ENCODE data around the gene FOXRED2. TPM values are rescaled to one million over a fixed set of nuclear protein-coding genes. Genes with fewer than 3 reads are reported as not detected.

Gene FOXRED2
- total RNA-seq, 2 donors from 2014 or later = 3.7 to 5.7 TPM

DNA sequence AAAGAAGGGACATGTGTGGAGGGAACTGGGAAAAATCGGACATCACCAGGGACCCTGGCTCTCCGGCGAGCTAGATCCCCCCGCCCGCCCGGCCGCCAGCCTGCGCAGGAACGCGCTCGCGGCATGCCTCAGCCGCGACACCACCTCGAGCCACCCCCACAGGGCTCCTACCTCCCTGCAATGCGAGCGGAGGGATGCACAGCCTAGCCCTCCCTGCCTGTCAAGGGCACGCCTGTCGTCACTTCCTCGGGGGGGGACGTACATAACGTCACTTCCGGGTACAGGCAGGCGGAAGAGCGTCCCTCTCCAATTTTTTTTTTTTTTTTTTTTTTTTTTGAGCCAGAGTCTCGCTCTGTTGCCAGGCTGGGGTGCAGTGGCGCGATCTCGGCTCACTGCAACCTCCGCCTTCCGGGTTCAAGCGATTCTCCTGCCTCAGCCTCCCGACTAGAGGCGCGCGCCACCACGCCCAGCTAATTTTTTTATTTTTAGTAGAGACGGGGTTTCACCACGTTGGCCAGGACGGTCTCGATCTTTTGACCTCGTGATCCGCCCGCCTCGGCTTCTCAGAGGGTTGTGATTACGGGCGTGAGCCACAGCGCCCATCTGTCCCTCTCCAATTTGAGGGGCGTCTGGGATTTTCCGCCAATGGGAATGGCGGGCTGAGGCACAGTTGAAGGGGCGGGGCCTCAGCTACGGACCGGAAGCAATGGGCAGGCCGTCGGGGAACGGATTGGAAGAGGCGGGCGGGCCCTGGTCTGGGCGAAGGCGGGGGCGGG lies 25.3 kb downstream of the FOXRED2 start, which contains the start of gene TXN2:
TXN2 (minus strand) TSS at position 248 of the 776 bp plus-strand sequence. CDS start 803 bp downstream, outside the sequence.
- TF ChIP-seq, protein P1, sequence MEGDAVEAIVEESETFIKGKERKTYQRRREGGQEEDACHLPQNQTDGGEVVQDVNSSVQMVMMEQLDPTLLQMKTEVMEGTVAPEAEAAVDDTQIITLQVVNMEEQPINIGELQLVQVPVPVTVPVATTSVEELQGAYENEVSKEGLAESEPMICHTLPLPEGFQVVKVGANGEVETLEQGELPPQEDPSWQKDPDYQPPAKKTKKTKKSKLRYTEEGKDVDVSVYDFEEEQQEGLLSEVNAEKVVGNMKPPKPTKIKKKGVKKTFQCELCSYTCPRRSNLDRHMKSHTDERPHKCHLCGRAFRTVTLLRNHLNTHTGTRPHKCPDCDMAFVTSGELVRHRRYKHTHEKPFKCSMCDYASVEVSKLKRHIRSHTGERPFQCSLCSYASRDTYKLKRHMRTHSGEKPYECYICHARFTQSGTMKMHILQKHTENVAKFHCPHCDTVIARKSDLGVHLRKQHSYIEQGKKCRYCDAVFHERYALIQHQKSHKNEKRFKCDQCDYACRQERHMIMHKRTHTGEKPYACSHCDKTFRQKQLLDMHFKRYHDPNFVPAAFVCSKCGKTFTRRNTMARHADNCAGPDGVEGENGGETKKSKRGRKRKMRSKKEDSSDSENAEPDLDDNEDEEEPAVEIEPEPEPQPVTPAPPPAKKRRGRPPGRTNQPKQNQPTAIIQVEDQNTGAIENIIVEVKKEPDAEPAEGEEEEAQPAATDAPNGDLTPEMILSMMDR (IDR thresholded peaks at IDR 0.05) = no peak
- H3K4me3 ChIP-seq = peak within 1 kb of the TSS; percentile 63 to 71
- peak within 1 kb of the TSS; percentile 98 to 99 for H3K27ac ChIP-seq
- DNase-seq (ENCODE audit: low spot score) = peak; percentile 97
- peaks cover 35% of the 10 kb centered on the region for H3K36me3 ChIP-seq
- no peaks in the 10 kb centered on the region for H3K27me3 ChIP-seq
- H3K4me1 ChIP-seq = peaks cover 0 to 19% of the 10 kb centered on the region in 2 donors
- H3K9me3 ChIP-seq = no peaks in the 10 kb centered on the region

- no peak for DNase-seq (ENCODE audit: low spot score)
- H3K4me1 ChIP-seq = peaks cover 0 to 19% of the 10 kb centered on the region in 2 donors
- peak overlapping the region; percentile 63 to 71 for H3K4me3 ChIP-seq
- H3K27me3 ChIP-seq = no peaks in the 10 kb centered on the region
- H3K27ac ChIP-seq = peak overlapping the region; percentile 98 to 99
- TF ChIP-seq, protein P1 (IDR thresholded peaks at IDR 0.05) = no peak
- H3K9me3 ChIP-seq = no peaks in the 10 kb centered on the region
- H3K36me3 ChIP-seq = peaks cover 42% of the 10 kb centered on the region
Measured at GRCh38 chr22:36480941-36481392, 25.9 kb downstream of the FOXRED2 start.

DNA sequence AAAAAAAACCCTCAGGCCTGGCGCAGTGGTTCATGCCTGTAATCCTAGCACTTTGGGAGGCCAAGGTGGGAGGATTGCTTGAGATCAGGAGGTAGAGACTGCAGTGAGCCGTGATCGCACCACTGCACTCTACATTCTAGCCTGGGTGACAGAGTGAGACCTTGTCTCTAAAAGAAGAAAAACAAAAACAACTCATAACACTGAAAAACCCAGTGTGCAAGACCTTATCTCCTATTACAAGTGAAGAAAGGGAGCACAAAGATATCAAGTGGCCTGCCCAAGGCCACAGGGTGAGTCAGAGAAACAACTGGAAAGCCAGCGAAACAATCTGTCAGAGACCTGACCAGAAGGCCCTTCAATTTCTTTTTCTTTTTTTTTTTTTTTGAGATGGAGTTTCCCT lies 27.9 kb downstream of the FOXRED2 start:
- TF ChIP-seq, protein P1 (IDR thresholded peaks at IDR 0.05) = no peak
- Histone ChIP-seq H3K9me3 (no peaks in the 10 kb centered on the region), H3K4me3 (no peak overlapping the region), H3K27ac (no peak overlapping the region), H3K36me3 (peaks cover 60% of the 10 kb centered on the region), H3K27me3 (no peaks in the 10 kb centered on the region), H3K4me1 (peaks cover 0 to 19% of the 10 kb centered on the region in 2 donors)
- DNase-seq (ENCODE audit: low spot score) = no peak

DNA sequence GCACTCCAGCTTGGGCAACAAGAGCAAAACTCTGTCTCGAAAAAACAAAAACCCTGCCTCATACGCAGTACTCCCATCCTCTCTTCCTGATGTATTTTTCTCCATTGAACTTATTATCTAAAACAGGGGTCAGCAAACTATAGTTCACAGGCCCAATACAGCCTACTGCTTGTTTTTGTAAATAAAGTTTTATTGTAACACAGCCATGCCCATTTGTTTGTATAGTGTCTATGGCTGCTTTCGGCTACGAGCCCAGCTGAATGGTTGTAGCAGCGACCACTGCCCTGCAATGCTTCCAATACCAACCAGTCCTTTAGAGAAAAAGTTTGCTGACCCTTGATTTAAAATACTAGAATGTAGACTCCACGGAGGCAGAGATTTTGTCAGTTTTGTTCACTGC lies 31.5 kb downstream of the FOXRED2 start:
- peaks cover 0 to 9% of the 10 kb centered on the region in 2 donors for H3K4me1 ChIP-seq
- DNase-seq (ENCODE audit: low spot score) = no peak
- TF ChIP-seq, protein P1 (IDR thresholded peaks at IDR 0.05) = no peak
- peak overlapping the region in 1 of 2 donors; percentile 4 for H3K27ac ChIP-seq
- H3K36me3 ChIP-seq = peaks cover 75% of the 10 kb centered on the region
- no peaks in the 10 kb centered on the region for H3K27me3 ChIP-seq
- H3K4me3 ChIP-seq = no peak overlapping the region
- H3K9me3 ChIP-seq = no peaks in the 10 kb centered on the region

GRCh38 chr22:36472689-36473088 lies 34.2 kb downstream of the FOXRED2 start:
- Histone ChIP-seq H3K27me3 (no peaks in the 10 kb centered on the region), H3K9me3 (no peaks in the 10 kb centered on the region), H3K4me1 (peaks cover 0 to 27% of the 10 kb centered on the region in 2 donors), H3K36me3 (peaks cover 51% of the 10 kb centered on the region), H3K27ac (peak overlapping the region in 1 of 2 donors; percentile 31), H3K4me3 (no peak overlapping the region)
- TF ChIP-seq, protein P1 (IDR thresholded peaks at IDR 0.05) = no peak
- no peak for DNase-seq (ENCODE audit: low spot score)
